Vagina (tissue), 2 donors: ENCODE results near the gene TGFB2. TPM values are rescaled to one million over a fixed set of nuclear protein-coding genes. Genes with fewer than 3 reads are reported as not detected.
A peak's percentile ranks its signal among the peaks of the same experiment; 100 is the strongest.

ENCODE experiments used
- DNase-seq, 2 donors: peaks; one replicate each; pipeline ENCODE4 v3.0.0-alpha.2; 2017; ENCODE audit errors: extremely low spot score in 2 of 2
- H3K27ac ChIP-seq: fragments of 200-600 bp; sonication (generic); one replicate; pipeline ENCODE4 v1.5.1; 2019
- H3K27me3 ChIP-seq: fragments of 200-600 bp; sonication (generic); one replicate; pipeline ENCODE4 v1.5.1; 2019
- H3K36me3 ChIP-seq, 2 donors: fragments of 200-600 bp; sonication (generic); one replicate each; pipeline ENCODE4 v1.5.1; 2017 to 2019
- H3K4me1 ChIP-seq: fragments of 200-600 bp; sonication (generic); one replicate; pipeline ENCODE4 v1.5.1; 2019
- H3K4me3 ChIP-seq, 2 donors: fragments of 200-600 bp; sonication (generic); 1 replicate in 1 of 2; 2 replicates in 1 of 2; pipeline ENCODE4 v1.5.1; 2016 to 2019
- H3K9me3 ChIP-seq: fragments of 200-600 bp; sonication (generic); one replicate; pipeline ENCODE4 v1.5.1; 2019
- POLR2A ChIP-seq, 2 donors: fragments of 450-650 bp; IDR thresholded peaks; one replicate each; pipeline ENCODE4 v1.6.1; 2017; ENCODE audit warnings: antibody characterized with exemption in 2 of 2, mild to moderate bottlenecking in 2 of 2, moderate library complexity in 2 of 2
- POLR2AphosphoS5 ChIP-seq, 2 donors: sonication (generic); formaldehyde crosslinking; IDR thresholded peaks; one replicate each; pipeline ENCODE4 v1.9.0; 2017; ENCODE audit warnings: antibody characterized with exemption in 2 of 2, mild to moderate bottlenecking in 2 of 2, low read depth in 1 of 2; ENCODE audit not compliant: insufficient read depth in 1 of 2
- intact Hi-C: fragments of 100-400 bp; cut with DNase I; formaldehyde crosslinking; loops from one replicate; pipeline ENCODE4 v1.15.1; 2023
- total RNA-seq: library from RNA; depleted of rRNA; stranded (reverse); fragments of >200 nt; gene quantifications from one replicate; pipeline ENCODE4 v1.2.3, GENCODE V29; 2016
- TF ChIP-seq, protein P1 (sequence below), 3 experiments: fragments of 450-650 bp in 2 of 3; fragments of 200-600 bp in 1 of 3; sonication (generic) in 1 of 3; IDR thresholded peaks; one replicate each; pipeline ENCODE4 v1.5.1; 2017 to 2019; ENCODE audit warnings: antibody characterized with exemption in 3 of 3, mild to moderate bottlenecking in 2 of 3, moderate library complexity in 2 of 3

Gene TGFB2
- total RNA-seq, 1 donor from 2014 or later, result 16.9 TPM

DNA sequence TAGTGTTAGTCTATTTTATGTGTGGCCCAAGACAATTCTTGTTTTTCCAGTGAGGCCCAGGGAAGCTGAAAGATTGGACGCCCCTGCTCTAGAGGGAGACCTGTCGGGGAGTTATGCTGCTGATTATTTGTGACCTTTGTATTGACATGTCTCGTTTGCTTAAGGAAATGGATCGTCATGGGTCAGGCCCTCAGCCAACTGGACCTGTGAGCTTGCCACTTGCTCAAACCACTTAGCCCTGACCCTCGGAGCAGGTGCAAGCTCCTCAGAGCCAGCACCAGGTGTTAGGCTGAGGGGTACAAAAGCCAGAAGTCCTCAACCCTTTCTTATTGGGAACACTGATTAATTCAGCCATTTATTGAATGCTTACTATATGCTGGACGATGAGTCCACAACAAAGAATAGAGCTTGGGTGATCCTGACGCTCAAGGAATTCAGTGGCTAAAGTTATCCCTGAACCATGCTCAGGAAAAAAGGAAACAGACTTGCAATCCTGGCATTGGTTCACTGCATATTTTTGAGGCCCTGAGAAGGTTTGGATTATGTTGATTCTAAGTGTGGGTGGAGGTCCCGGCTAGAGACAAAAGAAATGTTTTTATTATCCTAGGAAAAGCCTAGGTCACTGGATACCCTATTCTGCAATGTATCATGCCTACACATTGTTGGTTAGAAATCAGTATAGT lies 19.0 kb downstream of the TGFB2 start:
- intact Hi-C loops, result no loop called here
- H3K4me1 ChIP-seq, result peaks cover 36% of the 10 kb centered on the region

DNA sequence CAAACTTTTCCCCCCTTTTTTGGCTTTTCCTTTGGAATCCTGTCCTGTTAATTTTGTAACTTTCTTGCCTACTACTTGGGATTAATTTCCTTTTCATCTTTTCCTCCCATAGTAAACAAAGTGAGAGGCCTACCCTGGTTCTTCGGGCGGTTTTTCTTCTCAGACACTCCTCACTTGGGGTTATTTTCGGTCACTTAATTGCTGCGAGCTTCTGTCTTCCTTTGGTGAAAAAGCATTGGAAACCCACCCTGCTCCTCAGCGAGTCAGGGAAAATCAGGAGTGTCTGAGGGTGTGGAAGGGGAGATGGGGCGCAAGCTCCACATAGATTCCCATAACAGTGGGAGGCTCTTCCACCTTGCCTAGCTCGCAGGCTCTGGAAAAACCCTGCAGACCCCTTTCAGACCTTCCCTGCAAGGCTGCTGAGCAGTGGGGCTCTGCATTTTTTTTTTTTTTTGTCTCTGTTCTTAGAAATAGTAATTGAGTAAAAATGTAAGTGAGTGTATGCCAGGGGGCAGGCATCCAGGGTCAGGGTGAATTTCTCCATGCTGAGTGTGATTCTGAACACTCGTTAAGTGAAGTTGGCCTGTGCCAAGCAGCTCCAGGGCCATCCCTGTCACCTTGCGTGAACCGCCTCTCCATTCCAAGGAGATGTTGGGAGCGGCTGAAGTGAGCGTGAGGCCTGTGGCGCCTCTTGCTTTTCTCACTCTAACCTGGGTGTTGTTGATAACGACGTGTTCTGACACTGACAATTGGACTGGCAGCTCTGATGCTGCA lies 20.3 kb downstream of the TGFB2 start:
- H3K9me3 ChIP-seq, result no peaks in the 10 kb centered on the region
- H3K27ac ChIP-seq, result peak overlapping the region; percentile 49
- H3K4me3 ChIP-seq, result no peak overlapping the region
- no peaks in the 10 kb centered on the region for H3K27me3 ChIP-seq
- intact Hi-C loops, result no loop called here
- no peak for DNase-seq
- no peaks in the 10 kb centered on the region for H3K36me3 ChIP-seq
- H3K4me1 ChIP-seq, result peaks cover 36% of the 10 kb centered on the region
- TF ChIP-seq, protein P1, sequence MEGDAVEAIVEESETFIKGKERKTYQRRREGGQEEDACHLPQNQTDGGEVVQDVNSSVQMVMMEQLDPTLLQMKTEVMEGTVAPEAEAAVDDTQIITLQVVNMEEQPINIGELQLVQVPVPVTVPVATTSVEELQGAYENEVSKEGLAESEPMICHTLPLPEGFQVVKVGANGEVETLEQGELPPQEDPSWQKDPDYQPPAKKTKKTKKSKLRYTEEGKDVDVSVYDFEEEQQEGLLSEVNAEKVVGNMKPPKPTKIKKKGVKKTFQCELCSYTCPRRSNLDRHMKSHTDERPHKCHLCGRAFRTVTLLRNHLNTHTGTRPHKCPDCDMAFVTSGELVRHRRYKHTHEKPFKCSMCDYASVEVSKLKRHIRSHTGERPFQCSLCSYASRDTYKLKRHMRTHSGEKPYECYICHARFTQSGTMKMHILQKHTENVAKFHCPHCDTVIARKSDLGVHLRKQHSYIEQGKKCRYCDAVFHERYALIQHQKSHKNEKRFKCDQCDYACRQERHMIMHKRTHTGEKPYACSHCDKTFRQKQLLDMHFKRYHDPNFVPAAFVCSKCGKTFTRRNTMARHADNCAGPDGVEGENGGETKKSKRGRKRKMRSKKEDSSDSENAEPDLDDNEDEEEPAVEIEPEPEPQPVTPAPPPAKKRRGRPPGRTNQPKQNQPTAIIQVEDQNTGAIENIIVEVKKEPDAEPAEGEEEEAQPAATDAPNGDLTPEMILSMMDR (IDR thresholded peaks at IDR 0.05), result no peak
- TF ChIP-seq POLR2AphosphoS5 (IDR thresholded peaks at IDR 0.05; ENCODE audit: insufficient read depth in 1 of 2, low read depth in 1 of 2) (no peak), POLR2A (IDR thresholded peaks at IDR 0.05) (no peak)

More for the DNA sequence above, 19.0 kb downstream of the TGFB2 start:
- TF ChIP-seq POLR2AphosphoS5 (IDR thresholded peaks at IDR 0.05; ENCODE audit: insufficient read depth in 1 of 2, low read depth in 1 of 2) (no peak), POLR2A (IDR thresholded peaks at IDR 0.05) (no peak)
- TF ChIP-seq, protein P1 (IDR thresholded peaks at IDR 0.05), result no peak
- H3K27me3 ChIP-seq, result no peaks in the 10 kb centered on the region
- no peak for DNase-seq
- H3K27ac ChIP-seq, result peak overlapping the region; percentile 49
- H3K9me3 ChIP-seq, result no peaks in the 10 kb centered on the region
- H3K4me3 ChIP-seq, result no peak overlapping the region
- H3K36me3 ChIP-seq, result no peaks in the 10 kb centered on the region

DNA sequence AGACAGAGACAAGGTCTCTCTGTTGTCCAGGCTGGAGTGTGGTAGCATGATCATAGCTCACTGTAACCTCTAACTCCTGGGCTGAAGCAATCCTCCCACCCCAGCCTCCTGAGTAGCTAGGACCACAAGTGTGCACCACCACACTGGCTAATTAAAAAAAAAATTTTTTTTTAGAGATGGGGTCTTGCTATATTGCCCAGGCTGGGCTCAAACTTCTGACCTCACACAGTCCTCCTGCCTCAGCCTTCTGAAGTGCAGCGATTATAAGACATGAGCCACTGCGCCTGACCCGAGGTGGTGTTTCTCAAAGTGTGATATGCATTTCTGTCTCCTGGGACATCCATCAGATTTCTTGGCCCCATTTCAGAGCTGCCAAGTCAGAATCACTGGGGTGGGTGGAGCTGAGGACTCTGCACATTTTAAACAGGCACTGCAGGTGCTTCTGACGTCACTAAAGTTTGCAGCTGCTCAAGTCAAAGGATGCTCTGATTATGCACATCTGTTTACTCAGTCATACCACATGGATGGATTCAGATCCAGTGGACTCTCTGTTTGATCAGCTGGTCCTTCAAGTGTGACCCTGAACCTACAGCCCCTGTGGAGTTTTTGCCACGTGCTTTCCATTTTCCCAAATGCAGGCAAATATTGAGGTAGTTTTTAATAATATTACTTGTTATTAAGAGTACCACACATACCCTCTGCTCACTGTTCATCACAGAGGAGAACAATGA lies 21.4 kb downstream of the TGFB2 start:
- intact Hi-C loops, result no loop called here
- no peak for TF ChIP-seq POLR2AphosphoS5 (IDR thresholded peaks at IDR 0.05; ENCODE audit: insufficient read depth in 1 of 2, low read depth in 1 of 2)
- TF ChIP-seq, protein P1 (IDR thresholded peaks at IDR 0.05), result no peak
- TF ChIP-seq POLR2A (IDR thresholded peaks at IDR 0.05), result no peak
- Histone ChIP-seq H3K4me1 (peaks cover 28% of the 10 kb centered on the region), H3K9me3 (no peaks in the 10 kb centered on the region), H3K27me3 (no peaks in the 10 kb centered on the region), H3K4me3 (no peak overlapping the region), H3K27ac (no peak overlapping the region), H3K36me3 (no peaks in the 10 kb centered on the region)
- DNase-seq, result no peak

DNA sequence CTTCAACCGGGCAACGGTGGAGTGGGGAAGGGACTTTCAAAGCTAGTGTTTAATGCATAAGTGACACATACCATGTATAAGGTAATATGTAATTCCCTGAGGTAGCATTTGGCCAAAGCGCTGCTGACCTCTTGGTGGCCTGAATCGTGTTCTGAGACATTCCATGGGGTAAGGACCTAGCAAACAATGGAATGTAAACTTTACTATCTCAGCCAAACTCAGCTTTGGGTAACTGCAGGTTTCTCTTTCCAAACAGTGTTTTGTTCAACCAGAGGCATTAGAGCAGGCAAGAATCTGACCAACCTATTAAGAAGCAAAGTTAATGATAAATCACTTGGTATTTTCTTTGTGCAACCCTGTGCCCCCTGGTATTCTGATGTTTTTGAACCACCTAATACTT lies 22.0 kb downstream of the TGFB2 start:
- no peak overlapping the region for H3K27ac ChIP-seq

More for the DNA sequence above, 22.0 kb downstream of the TGFB2 start:
- H3K36me3 ChIP-seq, result no peaks in the 10 kb centered on the region
- DNase-seq, result no peak
- no peak overlapping the region for H3K4me3 ChIP-seq
- no peaks in the 10 kb centered on the region for H3K27me3 ChIP-seq
- intact Hi-C loops, result no loop called here
- peaks cover 29% of the 10 kb centered on the region for H3K4me1 ChIP-seq
- no peaks in the 10 kb centered on the region for H3K9me3 ChIP-seq
- TF ChIP-seq, protein P1 (IDR thresholded peaks at IDR 0.05), result no peak
- TF ChIP-seq POLR2AphosphoS5 (IDR thresholded peaks at IDR 0.05; ENCODE audit: insufficient read depth in 1 of 2, low read depth in 1 of 2), result no peak
- TF ChIP-seq POLR2A (IDR thresholded peaks at IDR 0.05), result no peak
